ENCODE data around the gene PTPRN2. TPM values are rescaled to one million over a fixed set of nuclear protein-coding genes. Genes with fewer than 3 reads are reported as not detected.

PTPRN2 gene
- total RNA-seq, 1 experiment from 2014 or later: 1.1 TPM

- no peak overlapping the region for H3K27ac ChIP-seq (ENCODE audit: low read length)
- no peaks in the 10 kb centered on the region for H3K36me3 ChIP-seq (ENCODE audit: control insufficient read depth, insufficient read depth, low read length)
- intact Hi-C loops (cut with micrococcal nuclease; ENCODE audit: unreplicated experiment): no loop called here
- no peaks in the 10 kb centered on the region for H3K27me3 ChIP-seq (ENCODE audit: control insufficient read depth, insufficient read depth, low read length)
- TF ChIP-seq TCF7L2 (IDR thresholded peaks at IDR 0.05; ENCODE audit: low read depth, low read length) (no peak), CTCF (IDR thresholded peaks at IDR 0.05) (no peak), REST (IDR thresholded peaks at IDR 0.05; ENCODE audit: insufficient read depth in 1 of 2, low read depth in 2 of 2, low read length in 1 of 2) (no peak), POLR2AphosphoS5 (IDR thresholded peaks at IDR 0.05; ENCODE audit: low read depth, low read length) (no peak), SIN3A (IDR thresholded peaks at IDR 0.05; ENCODE audit: borderline replicate concordance, insufficient read depth, low read depth, low read length) (no peak)
- in situ Hi-C loops (cut with HindIII; ENCODE audit: low pct_unique_long_range_greater_than_20kb, low sequenced_read_pairs): no loop called here
- BruUV-seq (replicated peaks): no TSS peak
- ChIA-PET CTCF (no interaction called here), POLR2A (no interaction called here)
- no peaks in the 10 kb centered on the region for H3K9me3 ChIP-seq (ENCODE audit: control insufficient read depth, insufficient read depth, low read depth, low read length)
- DNase-seq (ENCODE audit: low read depth, low spot score): no peak
- H3K4me3 ChIP-seq (ENCODE audit: low read depth in 2 of 2, low read length in 2 of 2): no peak overlapping the region
- H3K4me1 ChIP-seq (ENCODE audit: control insufficient read depth, insufficient read depth, low read length): peaks cover 4% of the 10 kb centered on the region; the same call in 1 of the 2 replicates
- ATAC-seq: no peak
Measured at GRCh38 chr7:157661611-157661975, 926.0 kb downstream of the PTPRN2 start.

GRCh38 chr7:157660971-157661610, 926.5 kb downstream of the PTPRN2 start:
- no TSS peak for BruUV-seq (replicated peaks)
- CTCF ChIA-PET: no interaction called here

More at GRCh38 chr7:157660971-157661610, 926.5 kb downstream of the PTPRN2 start:
- no peak for ATAC-seq
- intact Hi-C loops (cut with micrococcal nuclease; ENCODE audit: unreplicated experiment): no loop called here
- Histone ChIP-seq H3K36me3 (ENCODE audit: control insufficient read depth, insufficient read depth, low read length) (no peaks in the 10 kb centered on the region), H3K4me1 (ENCODE audit: control insufficient read depth, insufficient read depth, low read length) (peaks cover 4% of the 10 kb centered on the region; the same call in 1 of the 2 replicates), H3K27ac (ENCODE audit: low read length) (no peak overlapping the region), H3K4me3 (ENCODE audit: low read depth in 2 of 2, low read length in 2 of 2) (no peak overlapping the region), H3K9me3 (ENCODE audit: control insufficient read depth, insufficient read depth, low read depth, low read length) (no peaks in the 10 kb centered on the region), H3K27me3 (ENCODE audit: control insufficient read depth, insufficient read depth, low read length) (no peaks in the 10 kb centered on the region)
- TF ChIP-seq POLR2AphosphoS5 (IDR thresholded peaks at IDR 0.05; ENCODE audit: low read depth, low read length) (no peak), REST (IDR thresholded peaks at IDR 0.05; ENCODE audit: insufficient read depth in 1 of 2, low read depth in 2 of 2, low read length in 1 of 2) (no peak), SIN3A (IDR thresholded peaks at IDR 0.05; ENCODE audit: borderline replicate concordance, insufficient read depth, low read depth, low read length) (no peak), TCF7L2 (IDR thresholded peaks at IDR 0.05; ENCODE audit: low read depth, low read length) (no peak), CTCF (IDR thresholded peaks at IDR 0.05) (no peak)
- POLR2A ChIA-PET: no interaction called here
- no peak for DNase-seq (ENCODE audit: low read depth, low spot score)
- in situ Hi-C loops (cut with HindIII; ENCODE audit: low pct_unique_long_range_greater_than_20kb, low sequenced_read_pairs): no loop called here
